ENCODE results near the gene LAMB2. TPM values are rescaled to one million over a fixed set of nuclear protein-coding genes. Genes with fewer than 3 reads are reported as not detected.

Gene LAMB2
- total RNA-seq, 2 experiments from 2014 or later, result not detected

DNA sequence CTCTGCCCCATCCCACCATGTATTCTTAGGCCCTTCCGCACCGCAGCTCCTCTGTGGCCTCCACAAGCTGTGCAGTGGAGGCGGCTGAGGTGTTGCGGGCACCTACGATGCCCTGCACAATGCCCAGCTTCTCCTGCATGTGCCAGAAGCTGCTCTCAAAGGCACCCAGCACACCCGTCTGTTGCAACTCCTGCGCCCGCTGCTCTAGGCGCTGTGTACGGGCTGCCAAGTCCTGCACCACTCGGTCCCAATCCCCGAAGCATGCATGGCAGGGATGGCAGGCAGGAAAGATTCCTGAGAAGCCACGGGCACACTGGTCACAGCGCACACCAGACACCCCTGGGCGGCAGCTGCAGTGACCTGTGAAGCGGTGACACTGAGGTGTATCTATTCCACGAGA lies 9.2 kb downstream of the LAMB2 start:
- ChIA-PET POLR2A (no interaction called here), CTCF (interaction anchor here (0.5 to 1.5 kb wide), 3 partner anchors 11 to 15 kb away, joined by 3 to 6 read pairs (median 3); no protein-coding TSS in a partner anchor)
- DNase-seq, result no peak
- H3K4me3 Mint-ChIP-seq, result no peak overlapping the region
- H3K4me1 Mint-ChIP-seq, result peaks cover 21% of the 10 kb centered on the region
- H3K9me3 Mint-ChIP-seq, result no peaks in the 10 kb centered on the region
- H3K27ac Mint-ChIP-seq, result no peak overlapping the region
- H3K36me3 Mint-ChIP-seq (ENCODE audit: low read depth), result peaks cover 11% of the 10 kb centered on the region
- H3K27me3 Mint-ChIP-seq, result no peaks in the 10 kb centered on the region

GRCh38 chr3:49122886-49123545 lies 9.8 kb downstream of the LAMB2 start:
- peaks cover 13% of the 10 kb centered on the region for H3K36me3 Mint-ChIP-seq (ENCODE audit: low read depth)
- ChIA-PET POLR2A (no interaction called here), CTCF (interaction anchor here (0.5 to 3.8 kb wide), 7 partner anchors 9 to 45 kb away, joined by 3 to 17 read pairs (median 5); no protein-coding TSS in a partner anchor)
- no peak overlapping the region for H3K27ac Mint-ChIP-seq
- peaks cover 23% of the 10 kb centered on the region for H3K4me1 Mint-ChIP-seq
- no peak for DNase-seq
- no peaks in the 10 kb centered on the region for H3K9me3 Mint-ChIP-seq
- H3K27me3 Mint-ChIP-seq, result no peaks in the 10 kb centered on the region
- H3K4me3 Mint-ChIP-seq, result no peak overlapping the region

GRCh38 chr3:49122451-49122850 lies 10.4 kb downstream of the LAMB2 start:
- peak overlapping the region; percentile 94 for H3K27ac Mint-ChIP-seq
- no peak for DNase-seq
- no peaks in the 10 kb centered on the region for H3K9me3 Mint-ChIP-seq
- ChIA-PET CTCF (interaction anchor here (0.6 to 3.8 kb wide), 6 partner anchors 9 to 49 kb away, joined by 3 to 17 read pairs (median 5); partner anchors contain the start of genes KLHDC8B and LAMB2), POLR2A (no interaction called here)
- no peak overlapping the region for H3K4me3 Mint-ChIP-seq
- no peaks in the 10 kb centered on the region for H3K27me3 Mint-ChIP-seq
- peaks cover 23% of the 10 kb centered on the region for H3K4me1 Mint-ChIP-seq
- H3K36me3 Mint-ChIP-seq (ENCODE audit: low read depth), result peaks cover 17% of the 10 kb centered on the region

- no peaks in the 10 kb centered on the region for H3K27me3 Mint-ChIP-seq
- POLR2A ChIA-PET, result no interaction called here
- DNase-seq, result no peak
- H3K9me3 Mint-ChIP-seq, result no peaks in the 10 kb centered on the region
- CTCF ChIA-PET, result interaction anchor here (1.0 to 3.8 kb wide), 6 partner anchors 8 to 49 kb away, joined by 3 to 17 read pairs (median 8); partner anchors contain the start of genes KLHDC8B, LAMB2 and QRICH1
- H3K27ac Mint-ChIP-seq, result peak overlapping the region; percentile 94
- peaks cover 19% of the 10 kb centered on the region for H3K36me3 Mint-ChIP-seq (ENCODE audit: low read depth)
- H3K4me3 Mint-ChIP-seq, result peak overlapping the region; percentile 91
- peaks cover 23% of the 10 kb centered on the region for H3K4me1 Mint-ChIP-seq
These were observed 10.8 kb downstream of the LAMB2 start for GRCh38 chr3:49122022-49122421.

DNA sequence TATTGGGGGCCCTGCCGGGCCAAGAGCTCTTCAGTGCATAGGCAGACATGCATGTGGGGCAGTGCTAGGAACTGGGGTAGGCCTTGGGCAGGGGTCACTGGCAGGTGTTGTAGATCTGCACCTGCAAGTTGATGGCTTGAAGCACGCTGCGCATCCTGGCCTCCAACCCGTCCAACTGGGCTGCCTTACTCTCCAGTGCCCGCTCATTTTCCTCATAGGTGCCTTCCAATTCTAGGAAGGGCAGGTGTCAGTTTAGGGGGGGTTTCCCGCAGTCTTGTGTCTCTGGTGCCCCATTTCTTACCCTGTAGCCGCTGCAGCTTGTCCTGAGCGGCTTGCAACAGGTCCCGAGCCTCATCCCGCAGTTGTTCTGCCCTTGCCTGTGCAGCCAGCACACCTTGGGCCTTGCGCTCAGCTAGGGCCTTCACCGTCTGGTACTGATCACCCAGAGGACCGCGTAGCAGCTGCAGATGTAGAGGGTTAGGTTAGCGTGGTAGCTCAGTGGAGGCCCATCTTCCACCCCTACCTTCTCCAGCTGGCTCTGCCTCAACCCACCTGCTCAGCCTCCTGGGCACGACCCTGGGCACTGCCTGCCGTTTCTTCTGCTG lies 11.6 kb downstream of the LAMB2 start:
- Mint-ChIP-seq H3K4me1 (peaks cover 23% of the 10 kb centered on the region), H3K27ac (peak overlapping the region; percentile 94), H3K4me3 (peak overlapping the region; percentile 91), H3K36me3 (ENCODE audit: low read depth) (peaks cover 24% of the 10 kb centered on the region), H3K27me3 (no peaks in the 10 kb centered on the region), H3K9me3 (no peaks in the 10 kb centered on the region)
- no peak for DNase-seq
- POLR2A ChIA-PET, result no interaction called here
- CTCF ChIA-PET, result interaction anchor here (0.9 to 3.8 kb wide), 7 partner anchors 10 to 50 kb away, joined by 3 to 17 read pairs (median 7); partner anchors contain the start of genes KLHDC8B, LAMB2 and QRICH1

DNA sequence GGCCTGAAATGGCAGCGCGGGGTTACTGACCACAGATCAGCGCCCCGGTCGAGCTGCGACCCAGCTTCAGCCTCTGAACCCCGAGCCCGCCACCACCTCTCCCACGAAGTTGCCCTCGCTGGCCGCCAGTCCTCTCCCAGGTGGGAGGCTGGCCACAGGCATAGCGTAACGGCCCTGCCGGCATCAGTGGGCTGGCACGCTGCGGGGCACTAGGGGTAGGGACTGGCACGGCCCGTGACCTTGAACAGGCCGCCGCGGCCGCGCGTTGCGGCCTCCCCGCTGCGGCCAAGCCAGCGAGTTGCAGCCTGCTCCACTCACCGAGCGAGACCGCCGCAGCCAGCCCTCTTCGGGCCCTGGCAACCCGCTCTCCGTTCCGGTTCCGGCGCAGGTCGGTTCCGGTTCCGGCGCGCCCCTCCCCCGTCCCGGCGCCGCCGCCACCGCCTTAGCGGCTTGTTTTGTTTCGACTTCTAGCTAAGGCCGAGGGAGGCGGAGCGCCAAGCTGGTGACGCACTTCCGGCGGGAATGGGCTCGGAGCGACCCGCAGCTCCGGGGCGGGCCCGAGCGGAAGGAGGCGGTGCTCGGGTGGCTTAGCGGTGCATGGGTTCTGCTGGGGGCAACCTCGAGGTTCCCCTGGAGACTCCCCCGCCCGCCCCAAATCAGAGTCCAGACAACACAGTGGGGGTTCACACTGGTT lies 12.3 kb downstream of the LAMB2 start, which contains the start of gene USP19:
Gene USP19, minus strand, starts transcription at position 386 of the 694 bp plus-strand sequence. CDS start 1,678 bp downstream, outside the sequence.
- peaks cover 23% of the 10 kb centered on the region for H3K4me1 Mint-ChIP-seq
- H3K36me3 Mint-ChIP-seq (ENCODE audit: low read depth), result peaks cover 31% of the 10 kb centered on the region
- POLR2A ChIA-PET, result no interaction called here
- CTCF ChIA-PET, result interaction anchor here (0.6 to 3.8 kb wide), 10 partner anchors 10 to 349 kb away, joined by 3 to 17 read pairs (median 4); partner anchors contain the start of genes DAG1, KLHDC8B, LAMB2 and QRICH1
- H3K4me3 Mint-ChIP-seq, result peak within 1 kb of the TSS; percentile 91
- no peaks in the 10 kb centered on the region for H3K27me3 Mint-ChIP-seq
- peak; percentile 94 for DNase-seq
- peak within 1 kb of the TSS; percentile 94 for H3K27ac Mint-ChIP-seq
- H3K9me3 Mint-ChIP-seq, result no peaks in the 10 kb centered on the region

DNA sequence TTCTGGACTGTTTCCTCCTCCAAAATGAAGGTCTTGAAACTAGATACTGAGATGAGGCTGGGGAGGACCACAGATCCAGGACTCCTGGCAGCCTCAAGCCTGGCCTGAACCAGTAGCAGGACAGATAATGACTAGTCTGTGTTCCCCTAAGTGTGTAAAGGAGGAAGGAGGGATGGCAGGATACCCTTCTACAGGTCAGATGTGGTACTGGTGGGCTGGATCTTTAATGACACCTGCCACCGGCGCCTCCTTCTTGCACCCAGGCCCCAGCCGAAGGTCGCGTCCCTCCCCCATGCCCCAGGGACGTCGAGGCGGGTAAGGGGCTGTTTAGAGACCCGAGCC lies 12.8 kb downstream of the LAMB2 start:
- peaks cover 36% of the 10 kb centered on the region for H3K36me3 Mint-ChIP-seq (ENCODE audit: low read depth)
- H3K27me3 Mint-ChIP-seq, result no peaks in the 10 kb centered on the region
- peak overlapping the region; percentile 91 for H3K4me3 Mint-ChIP-seq
- peaks cover 23% of the 10 kb centered on the region for H3K4me1 Mint-ChIP-seq
- no peak for DNase-seq
- ChIA-PET CTCF (interaction anchor here (0.6 to 3.8 kb wide), 8 partner anchors 11 to 350 kb away, joined by 3 to 17 read pairs (median 4); partner anchors contain the start of genes DAG1, KLHDC8B, LAMB2 and QRICH1), POLR2A (no interaction called here)
- no peaks in the 10 kb centered on the region for H3K9me3 Mint-ChIP-seq
- peak overlapping the region; percentile 94 for H3K27ac Mint-ChIP-seq

DNA sequence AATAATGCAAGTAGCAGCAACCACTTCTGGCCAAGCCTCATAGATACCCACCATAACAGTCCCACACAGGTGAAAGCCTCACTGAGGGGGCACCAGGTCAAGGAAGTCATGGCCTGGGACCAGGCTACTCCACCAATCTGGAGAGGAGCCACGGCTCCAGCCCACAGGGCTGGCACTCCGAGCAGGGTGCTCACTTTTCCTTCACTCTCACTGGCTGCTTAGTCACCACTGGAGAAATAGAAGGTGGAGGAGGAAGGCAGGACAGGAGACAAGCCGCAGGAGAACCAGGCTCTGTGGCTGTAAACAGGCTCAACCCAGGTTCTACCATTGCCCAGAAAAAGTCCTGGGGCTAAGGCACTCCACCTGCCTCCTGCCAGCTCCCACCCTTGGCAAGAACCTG lies 13.4 kb downstream of the LAMB2 start:
- Mint-ChIP-seq H3K27me3 (no peaks in the 10 kb centered on the region), H3K27ac (peak overlapping the region; percentile 94), H3K4me3 (peak overlapping the region; percentile 91), H3K9me3 (no peaks in the 10 kb centered on the region), H3K36me3 (ENCODE audit: low read depth) (peaks cover 40% of the 10 kb centered on the region), H3K4me1 (peaks cover 23% of the 10 kb centered on the region)
- no peak for DNase-seq
- ChIA-PET POLR2A (no interaction called here), CTCF (interaction anchor here (1.0 to 3.8 kb wide), 3 partner anchors 10 to 351 kb away, joined by 3 to 17 read pairs (median 12); partner anchors contain the start of genes DAG1 and QRICH1)

GRCh38 chr3:49119036-49119435 lies 13.8 kb downstream of the LAMB2 start:
- no peaks in the 10 kb centered on the region for H3K27me3 Mint-ChIP-seq
- H3K4me3 Mint-ChIP-seq, result peak overlapping the region; percentile 91
- peaks cover 23% of the 10 kb centered on the region for H3K4me1 Mint-ChIP-seq
- ChIA-PET CTCF (interaction anchor here (0.6 to 3.8 kb wide), 4 partner anchors 10 to 87 kb away, joined by 3 to 17 read pairs (median 8); partner anchors contain the start of gene QRICH1), POLR2A (no interaction called here)
- DNase-seq, result no peak
- H3K36me3 Mint-ChIP-seq (ENCODE audit: low read depth), result peaks cover 41% of the 10 kb centered on the region
- H3K9me3 Mint-ChIP-seq, result no peaks in the 10 kb centered on the region
- H3K27ac Mint-ChIP-seq, result peak overlapping the region; percentile 60

DNA sequence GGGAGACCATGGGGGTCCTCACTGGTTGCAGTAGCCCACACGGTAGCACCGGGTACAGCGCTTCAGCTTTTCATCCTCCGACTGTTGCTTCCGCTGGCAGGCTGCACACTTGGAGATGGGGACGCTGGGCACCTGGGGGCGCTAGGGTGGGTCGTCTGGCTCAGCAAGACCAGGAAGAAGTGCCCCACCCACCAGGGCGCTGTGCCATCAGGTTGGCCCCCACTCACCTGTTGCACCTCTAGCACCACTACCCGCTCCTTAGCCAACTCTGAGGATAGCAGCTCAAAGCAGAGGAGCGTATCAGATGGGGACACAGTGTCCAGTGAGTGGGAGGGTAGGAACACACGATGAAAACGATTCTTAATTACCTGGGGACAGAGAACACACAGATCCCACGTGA lies 20.6 kb downstream of the LAMB2 start:
- H3K27ac Mint-ChIP-seq, result no peak overlapping the region
- ChIA-PET CTCF (interaction anchor here (2.4 kb wide), 1 partner anchor 17 kb away, joined by 10 read pairs; no protein-coding TSS in a partner anchor), POLR2A (no interaction called here)
- no peaks in the 10 kb centered on the region for H3K4me1 Mint-ChIP-seq
- no peaks in the 10 kb centered on the region for H3K27me3 Mint-ChIP-seq
- H3K9me3 Mint-ChIP-seq, result no peaks in the 10 kb centered on the region
- DNase-seq, result no peak
- H3K36me3 Mint-ChIP-seq (ENCODE audit: low read depth), result peaks cover 51% of the 10 kb centered on the region
- no peak overlapping the region for H3K4me3 Mint-ChIP-seq

DNA sequence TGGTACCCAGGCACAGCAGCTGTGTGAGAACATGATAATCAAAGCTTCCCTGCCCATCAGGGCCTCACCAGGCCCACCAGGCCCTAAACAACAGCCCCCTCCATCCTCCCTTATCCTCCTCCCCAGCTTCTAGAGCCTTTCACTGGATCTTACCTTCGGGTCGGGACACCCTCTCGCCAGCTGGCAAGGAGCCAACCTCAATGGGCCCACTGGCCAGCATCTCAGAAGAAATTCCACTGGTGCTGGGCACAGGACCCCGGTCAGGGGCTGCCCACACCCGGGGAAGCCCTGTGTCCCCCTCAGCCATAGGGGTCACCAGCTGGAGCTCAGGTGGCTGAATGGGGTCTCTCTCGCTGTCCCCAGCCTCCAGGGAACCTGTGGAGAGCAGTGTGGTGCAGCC lies 21.5 kb downstream of the LAMB2 start:
- no peaks in the 10 kb centered on the region for H3K9me3 Mint-ChIP-seq
- DNase-seq, result no peak
- ChIA-PET POLR2A (no interaction called here), CTCF (interaction anchor here (2.4 to 3.8 kb wide), 2 partner anchors 10 to 16 kb away, joined by 10 to 17 read pairs; partner anchors contain the start of gene USP19)
- no peaks in the 10 kb centered on the region for H3K27me3 Mint-ChIP-seq
- H3K27ac Mint-ChIP-seq, result no peak overlapping the region
- no peak overlapping the region for H3K4me3 Mint-ChIP-seq
- peaks cover 48% of the 10 kb centered on the region for H3K36me3 Mint-ChIP-seq (ENCODE audit: low read depth)
- H3K4me1 Mint-ChIP-seq, result no peaks in the 10 kb centered on the region

- Mint-ChIP-seq H3K9me3 (no peaks in the 10 kb centered on the region), H3K27ac (no peak overlapping the region), H3K4me1 (peaks cover 4% of the 10 kb centered on the region), H3K27me3 (no peaks in the 10 kb centered on the region), H3K36me3 (ENCODE audit: low read depth) (peaks cover 43% of the 10 kb centered on the region), H3K4me3 (no peak overlapping the region)
- POLR2A ChIA-PET, result no interaction called here
- CTCF ChIA-PET, result interaction anchor here (2.4 to 3.8 kb wide), 2 partner anchors 10 to 15 kb away, joined by 10 to 17 read pairs; partner anchors contain the start of gene USP19
- DNase-seq, result no peak
These were observed 22.1 kb downstream of the LAMB2 start for GRCh38 chr3:49110780-49111179.

All from activated CD4-positive, alpha-beta T cell treated with anti-CD3 and anti-CD28 coated beads, Interleukin-2, amount 10 ng/mL, durations not matched to agents 7 days and 5 days (primary cell).